Astrocyte of the hippocampus (primary cell): ENCODE data around the gene SIPA1L2.

Experiments used
- DNase-seq: peaks from one replicate; pipeline ENCODE4 v3.0.0; 2011; ENCODE audit warnings: low read depth, low spot score

Gene SIPA1L2

DNA sequence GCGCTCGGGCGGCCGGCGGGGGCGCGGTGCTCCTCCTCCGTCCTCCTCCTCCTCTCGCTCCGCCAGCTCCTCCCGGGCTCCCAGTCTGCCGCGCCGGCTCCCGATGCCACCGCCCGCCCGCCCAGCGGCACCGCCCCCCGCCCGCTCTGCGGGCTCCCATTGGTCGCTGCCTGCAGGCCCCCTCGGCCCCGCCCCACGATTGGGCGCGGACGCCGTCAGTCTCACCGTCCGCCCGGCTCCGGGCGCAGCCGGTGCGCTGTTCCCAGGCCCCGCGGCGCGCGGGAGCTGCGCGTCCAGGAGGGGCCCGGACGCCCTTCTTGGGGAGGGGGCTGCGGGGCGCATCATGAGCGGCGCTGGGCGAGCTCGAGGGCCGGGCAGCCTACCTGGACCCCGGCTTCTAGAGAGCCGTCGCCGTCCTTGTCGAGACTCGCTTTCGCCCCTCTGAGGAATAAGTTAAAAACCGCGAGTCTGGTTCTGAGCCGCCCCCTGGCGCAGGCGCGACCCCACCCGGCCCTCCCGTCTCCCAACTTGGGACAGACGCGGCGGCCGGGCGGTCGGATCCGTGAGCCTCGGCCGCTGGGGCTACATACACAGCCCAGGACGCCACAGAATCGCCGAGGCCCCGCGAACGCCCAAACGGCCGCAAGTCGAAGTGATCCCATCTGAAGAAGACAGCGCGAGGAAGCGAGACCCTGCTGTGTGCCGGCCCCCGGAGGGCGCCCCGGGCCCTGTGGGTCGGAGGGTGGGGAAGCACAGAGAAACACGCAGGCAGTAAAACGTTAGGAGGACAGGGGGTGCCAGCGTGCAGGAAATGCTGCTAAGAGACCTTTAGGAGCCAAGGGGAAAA is at the start of gene SIPA1L2:
Gene SIPA1L2 (minus strand): TSS at position 87 of the 847 bp plus-strand sequence. CDS start 114,794 bp downstream, outside the sequence.
- peak; percentile 99 for DNase-seq

DNA sequence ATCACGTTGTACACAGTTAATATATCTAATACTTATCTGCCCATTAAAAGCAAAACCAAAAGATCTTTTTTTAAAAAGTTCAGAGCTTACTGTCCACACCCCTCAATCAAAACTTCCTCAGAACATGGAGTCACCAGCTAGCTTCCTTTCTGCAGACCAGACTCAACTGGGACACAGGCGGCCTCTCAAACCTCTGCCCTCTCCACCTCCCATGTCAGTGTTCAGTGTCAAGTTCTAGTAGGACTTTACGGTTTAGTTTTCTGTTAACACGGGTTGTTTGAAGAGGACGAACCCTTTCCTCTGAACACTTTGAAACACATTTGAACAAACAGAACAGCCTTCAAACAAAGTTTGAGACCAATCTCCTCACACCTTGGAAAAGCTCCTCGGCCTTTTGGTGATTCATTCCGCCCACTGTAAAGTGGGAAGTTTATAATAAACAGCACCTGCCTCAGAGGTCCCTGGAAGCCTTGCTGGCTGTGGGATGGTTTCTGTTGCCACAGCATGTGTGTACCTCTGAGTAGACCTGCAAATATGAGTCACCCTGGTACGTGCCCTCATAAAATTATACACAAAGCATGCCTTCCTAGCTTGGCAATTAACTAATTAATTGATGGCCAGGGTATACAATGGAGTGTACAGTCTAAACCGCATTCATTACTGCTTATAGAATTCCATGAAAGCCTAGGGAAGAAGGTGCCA is 48.4 kb upstream of the SIPA1L2 start:
- DNase-seq: peak; percentile 35

DNA sequence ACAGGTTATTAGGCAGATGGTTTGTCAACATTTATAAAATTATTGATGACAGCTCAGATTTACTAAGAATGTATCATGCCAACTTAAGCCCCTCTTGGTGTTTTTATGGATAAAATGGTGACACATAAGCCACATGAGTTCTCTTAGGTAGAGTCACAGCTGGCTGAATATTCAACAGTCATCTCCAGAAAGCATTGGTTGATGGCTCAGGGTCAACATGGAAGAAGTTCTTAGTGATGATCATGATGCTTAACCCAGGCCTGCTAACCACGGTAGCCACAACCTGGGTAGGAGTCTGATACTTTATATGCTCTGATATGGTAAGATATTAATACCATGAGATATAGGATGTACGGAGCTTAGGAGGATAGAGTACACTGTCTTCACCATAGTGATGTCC is 46.4 kb upstream of the SIPA1L2 start:
- no peak for DNase-seq

GRCh38 chr1:232675898-232676297 is 46.0 kb upstream of the SIPA1L2 start:
- DNase-seq: no peak

DNA sequence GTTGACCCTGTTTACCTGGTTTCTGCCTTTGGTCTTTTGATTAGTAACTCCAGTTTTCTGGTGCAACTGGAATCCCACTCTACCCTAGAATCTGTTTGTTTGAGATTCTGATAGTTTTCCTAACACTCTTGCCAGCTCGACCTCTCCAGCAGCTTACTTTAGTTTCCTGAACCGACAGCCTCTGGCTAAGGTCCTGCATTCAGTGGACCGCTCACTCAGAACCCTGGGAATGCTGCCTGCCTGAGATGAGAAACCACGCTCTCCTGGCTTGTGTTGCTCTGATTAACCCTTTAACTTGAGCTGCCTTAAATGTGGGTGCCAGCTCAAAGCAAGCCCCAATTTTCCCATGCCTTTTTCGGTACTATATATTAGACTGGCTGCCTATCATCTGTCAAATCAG is 45.3 kb upstream of the SIPA1L2 start:
- DNase-seq: peak; percentile 74

- no peak for DNase-seq
These were observed 43.3 kb upstream of the SIPA1L2 start for GRCh38 chr1:232673256-232673655.

DNA sequence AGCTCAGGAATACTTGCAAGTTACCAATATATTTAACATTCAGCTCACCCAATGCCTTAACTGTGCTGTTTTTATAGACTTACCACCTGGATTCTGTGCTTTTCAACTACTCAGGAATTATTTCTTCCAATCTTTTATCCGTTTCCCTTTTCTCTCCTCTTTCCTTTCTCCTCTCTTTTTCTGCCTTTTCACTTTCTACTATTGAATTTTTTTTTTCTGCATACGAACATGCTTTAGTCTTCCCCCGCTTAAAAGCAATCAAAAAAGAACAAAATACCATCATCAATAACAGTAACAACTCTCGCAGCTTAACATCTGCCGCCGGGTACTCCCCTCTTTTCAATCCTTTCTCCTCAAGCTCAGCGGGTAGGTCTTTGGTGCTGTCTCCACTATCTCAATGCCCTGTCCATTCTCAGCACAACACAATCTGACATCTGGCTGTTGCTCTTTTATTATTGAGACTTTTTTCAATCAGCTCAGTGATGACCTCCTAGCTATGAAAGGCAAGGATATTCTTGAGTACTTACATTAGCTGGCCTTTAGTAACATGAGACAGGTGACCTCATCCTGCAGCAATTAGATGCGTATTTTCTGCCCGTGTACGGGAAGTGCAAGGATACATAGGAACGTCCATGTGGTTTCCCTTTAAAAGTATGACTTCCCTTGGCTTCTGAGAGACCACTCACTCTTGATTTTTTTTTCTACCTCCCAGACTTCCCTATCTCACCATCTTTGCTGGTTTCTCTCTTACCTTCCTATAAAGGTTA is 40.2 kb upstream of the SIPA1L2 start:
- DNase-seq: peak; percentile 40

GRCh38 chr1:232667778-232668165 is 37.8 kb upstream of the SIPA1L2 start:
- DNase-seq: no peak

GRCh38 chr1:232667094-232667777 is 37.3 kb upstream of the SIPA1L2 start:
- no peak for DNase-seq

DNA sequence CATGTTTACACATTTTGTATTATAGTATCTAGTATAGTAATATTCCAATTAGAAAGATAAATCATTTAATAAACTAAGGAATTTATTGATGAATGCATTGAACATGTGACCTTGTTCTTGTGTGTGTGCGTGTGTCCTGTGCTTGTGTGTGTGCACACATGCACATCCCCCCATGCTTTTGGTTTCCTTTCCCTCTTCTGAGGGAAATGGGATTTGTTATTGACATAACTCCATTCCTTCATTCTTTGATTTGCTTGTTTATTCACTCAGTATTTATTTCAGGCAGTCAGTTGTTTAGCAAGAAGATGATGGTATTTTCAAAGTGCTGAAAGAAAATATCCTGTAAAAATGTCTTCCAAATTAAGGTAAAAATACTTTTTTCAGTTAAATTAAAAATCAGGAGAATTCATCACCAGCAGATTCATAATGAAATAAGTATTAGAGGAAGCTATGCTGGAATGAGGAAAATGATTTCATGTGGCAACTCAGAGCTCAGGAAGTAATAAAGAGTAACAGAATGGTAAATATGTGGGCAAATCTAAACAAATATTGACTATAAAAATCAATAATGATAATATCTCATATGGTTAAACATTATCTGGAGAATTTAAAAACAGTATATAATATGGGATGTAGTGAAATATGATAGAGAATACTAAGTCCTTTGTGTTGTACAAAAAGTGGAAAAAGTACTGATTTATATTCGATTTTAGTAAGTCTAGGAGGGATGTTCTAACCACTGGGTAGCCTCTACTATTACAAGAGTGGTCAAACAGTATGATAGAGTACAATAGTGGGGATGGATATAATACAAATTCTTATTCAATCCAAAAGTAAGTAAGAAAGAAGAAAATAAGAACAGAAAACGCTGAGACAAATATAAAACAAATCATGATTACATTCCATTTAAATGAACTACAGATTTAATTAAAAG is 35.2 kb upstream of the SIPA1L2 start:
- DNase-seq: no peak

DNA sequence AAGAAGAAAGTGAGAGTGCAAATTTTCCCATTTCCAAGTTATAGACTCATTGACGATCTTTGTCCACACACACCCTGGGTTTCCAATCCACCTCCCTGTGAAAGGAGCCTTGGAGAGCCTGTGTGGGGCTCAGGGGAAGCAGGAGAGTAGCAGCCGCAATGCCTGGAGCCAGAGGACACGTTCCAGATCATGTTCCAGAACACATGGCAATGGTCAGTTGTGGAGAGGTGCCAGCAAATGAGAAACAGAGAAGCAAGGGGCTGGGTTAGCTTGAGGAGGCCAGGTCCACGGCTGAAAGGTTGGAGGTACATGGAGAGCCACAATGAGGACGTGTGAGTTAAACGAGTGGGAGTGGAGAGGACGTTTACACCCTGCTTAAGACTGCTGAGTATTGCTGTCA is 33.0 kb upstream of the SIPA1L2 start:
- DNase-seq: no peak

DNA sequence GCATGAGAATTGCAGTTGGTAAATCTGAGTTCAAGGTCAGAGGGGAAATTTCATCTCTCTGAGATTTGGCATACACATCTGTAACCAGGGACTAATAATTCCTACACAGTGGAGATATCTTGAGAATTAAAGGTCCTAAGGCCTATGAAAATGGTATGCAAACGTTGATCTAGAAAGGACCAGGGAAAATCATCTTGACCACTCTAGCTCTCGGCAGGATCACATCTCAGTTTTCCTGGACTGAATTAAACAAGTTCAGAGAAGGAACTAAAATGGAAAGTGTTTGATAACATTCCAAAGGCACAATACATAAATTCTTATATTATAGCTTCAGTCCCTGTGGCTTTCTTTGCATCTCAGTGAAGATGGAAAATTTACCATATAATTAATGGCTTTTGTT is 28.5 kb upstream of the SIPA1L2 start:
- no peak for DNase-seq

- no peak for DNase-seq
These were observed 27.6 kb upstream of the SIPA1L2 start for GRCh38 chr1:232657426-232658005.

DNA sequence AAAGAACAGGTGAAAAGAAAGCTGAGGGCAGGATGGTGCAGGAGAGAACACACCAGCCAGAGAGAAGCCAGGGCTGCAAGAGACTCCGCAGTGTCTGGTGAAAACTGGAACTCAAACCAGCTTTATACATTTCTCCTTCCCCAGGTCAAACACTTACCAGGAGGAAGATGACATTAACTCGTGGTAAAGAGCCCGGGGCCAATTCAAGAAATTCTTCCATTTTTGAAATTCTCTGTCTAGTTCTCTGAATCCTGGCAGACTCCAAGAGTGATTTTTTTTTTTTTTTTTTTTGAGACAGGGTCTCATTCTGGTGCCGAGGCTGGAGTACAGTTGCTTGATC is 25.8 kb upstream of the SIPA1L2 start:
- no peak for DNase-seq

GRCh38 chr1:232655028-232655745 is 25.3 kb upstream of the SIPA1L2 start:
- DNase-seq: peak; percentile 28

DNA sequence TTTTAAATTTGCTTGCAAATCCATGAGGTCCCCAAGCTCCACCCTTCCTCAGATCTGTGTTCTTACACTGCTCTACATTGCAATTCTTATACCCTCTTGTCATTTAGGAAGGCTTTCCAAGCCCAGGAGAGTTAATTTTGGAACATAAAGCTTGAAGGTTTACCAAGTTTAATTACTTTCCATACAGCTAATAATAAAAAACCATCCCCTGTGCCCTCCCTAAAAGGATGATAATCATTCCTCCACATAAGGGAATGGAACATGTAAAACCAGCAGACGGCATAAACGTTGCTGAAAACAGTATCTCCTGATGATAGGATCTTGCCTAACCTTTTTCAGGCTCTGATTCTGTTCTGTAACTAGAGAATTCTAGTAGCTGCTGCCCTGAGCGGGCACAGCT is 23.9 kb upstream of the SIPA1L2 start:
- DNase-seq: no peak

DNA sequence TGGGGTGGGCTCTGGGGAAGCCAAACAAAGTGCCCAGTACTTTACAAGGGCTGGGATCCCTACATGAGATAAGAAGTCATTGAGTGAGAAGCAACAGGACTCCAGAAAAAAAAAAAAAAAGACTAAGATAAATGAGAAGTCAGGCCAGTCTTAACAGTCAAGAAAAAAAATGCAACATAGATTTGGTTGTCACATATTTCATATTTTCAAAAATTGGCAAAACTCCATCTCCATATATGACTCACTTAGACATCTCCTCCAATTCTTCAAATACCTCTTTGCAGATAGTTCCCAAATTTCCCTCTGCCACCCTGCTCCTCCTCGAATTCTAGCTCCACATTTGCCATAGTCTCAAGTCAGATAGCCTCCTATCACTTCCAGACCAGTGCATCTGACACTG is 20.9 kb upstream of the SIPA1L2 start:
- DNase-seq: no peak

- DNase-seq: peak; percentile 24
These were observed 20.5 kb upstream of the SIPA1L2 start for GRCh38 chr1:232650418-232650817.

DNA sequence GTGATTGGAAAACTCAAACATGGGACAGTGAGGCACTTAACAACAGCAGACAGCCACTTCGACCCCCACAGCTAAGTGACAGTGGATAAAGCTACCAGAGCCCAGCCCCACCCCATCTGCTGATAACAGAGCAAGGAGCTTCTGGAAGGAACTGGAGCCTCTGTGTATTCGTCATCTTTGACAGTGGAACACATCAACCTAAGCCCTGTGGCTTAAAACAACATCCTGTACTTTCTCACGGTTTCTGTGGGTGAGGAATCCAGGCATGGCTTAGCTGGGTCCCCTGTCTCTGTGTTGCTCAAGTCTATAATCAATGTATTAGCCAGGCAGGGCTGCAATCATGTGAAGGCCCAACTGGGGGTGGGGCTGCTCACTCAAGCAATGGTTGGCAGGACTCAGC is 18.4 kb upstream of the SIPA1L2 start:
- DNase-seq: no peak

DNA sequence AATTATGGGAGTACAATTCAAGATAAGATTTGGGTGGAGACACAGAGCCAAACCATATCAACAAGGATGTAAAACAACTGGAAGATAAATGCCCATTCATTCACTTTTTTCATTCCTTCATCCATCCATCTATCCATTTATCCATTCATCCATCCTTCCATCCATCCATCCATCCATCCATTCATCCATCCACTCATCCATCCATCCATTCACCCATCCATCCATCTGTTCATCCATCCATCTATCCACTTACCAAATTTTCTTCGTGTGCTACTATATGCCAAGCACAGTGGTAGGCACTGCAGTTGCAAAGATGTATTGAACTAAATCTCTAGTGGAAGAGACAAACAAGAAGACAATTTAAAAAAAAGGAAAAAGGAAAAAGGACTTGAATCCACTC is 14.3 kb upstream of the SIPA1L2 start:
- DNase-seq: no peak
